CD14-positive monocyte (primary cell): ENCODE measurements around the gene ITSN1. TPM values are rescaled to one million over a fixed set of nuclear protein-coding genes. Genes with fewer than 3 reads are reported as not detected.

Source experiments
- DNase-seq, 3 donors: peaks; one replicate each; pipeline ENCODE4 v3.0.0-alpha.2; 2011 to 2022
- H2AFZ ChIP-seq: 2 replicates; pipeline ENCODE4 v1.6.0; 2012; ENCODE audit warnings: mild to moderate bottlenecking, low read depth, low read length, inconsistent platforms; ENCODE audit not compliant: insufficient read depth, poor library complexity, severe bottlenecking
- H3K27ac ChIP-seq, 2 donors: 1 replicate in 1 of 2; 2 replicates in 1 of 2; pipeline ENCODE4 v1.5.1; 2012 to 2013; ENCODE audit warnings: low read length in 2 of 2, control low read depth in 1 of 2, inconsistent platforms in 1 of 2, low read depth in 1 of 2, mild to moderate bottlenecking in 1 of 2
- H3K27me3 ChIP-seq, 2 donors: one replicate each; pipeline versions ENCODE4 v1.6.0 to v1.6.1; 2011 to 2013; ENCODE audit warnings: low read length in 2 of 2; ENCODE audit not compliant: control insufficient read depth in 2 of 2, insufficient read depth in 2 of 2
- H3K36me3 ChIP-seq, 2 donors: replicated peaks in 1 of 2; 1 replicate in 1 of 2; 2 replicates in 1 of 2; pipeline versions ENCODE4 v1.5.1 to v1.6.1; 2012 to 2013; ENCODE audit warnings: low read length in 2 of 2, control low read depth in 1 of 2, inconsistent platforms in 1 of 2, mild to moderate bottlenecking in 1 of 2; ENCODE audit not compliant: insufficient read depth in 2 of 2, control insufficient read depth in 1 of 2
- H3K4me1 ChIP-seq, 2 donors: 1 replicate in 1 of 2; 2 replicates in 1 of 2; pipeline versions ENCODE4 v1.5.1 to v1.6.1; 2012 to 2013; ENCODE audit warnings: low read length in 2 of 2, control low read depth in 1 of 2, inconsistent platforms in 1 of 2, mild to moderate bottlenecking in 1 of 2, moderate library complexity in 1 of 2; ENCODE audit not compliant: insufficient read depth in 2 of 2, control insufficient read depth in 1 of 2
- H3K4me2 ChIP-seq: replicated peaks from 2 replicates; pipeline ENCODE3; 2012; ENCODE audit warnings: low read length, moderate library complexity, mild to moderate bottlenecking; ENCODE audit not compliant: poor library complexity, severe bottlenecking; ENCODE audit errors: extremely low read depth
- H3K4me3 ChIP-seq, 3 experiments: fragments of 200-600 bp in 1 of 3; sonication (generic) in 1 of 3; replicated peaks in 1 of 3; 1 replicate in 2 of 3; 2 replicates in 1 of 3; pipeline ENCODE4 v1.5.1; 2011 to 2013; ENCODE audit warnings: low read length in 3 of 3, mild to moderate bottlenecking in 3 of 3, control low read depth in 2 of 3, low read depth in 2 of 3, inconsistent platforms in 1 of 3, moderate library complexity in 1 of 3
- H3K79me2 ChIP-seq: 2 replicates; pipeline ENCODE4 v1.6.0; 2012; ENCODE audit warnings: mild to moderate bottlenecking, control low read depth, inconsistent platforms, low read length, moderate library complexity; ENCODE audit not compliant: insufficient read depth
- H3K9ac ChIP-seq: 2 replicates; pipeline ENCODE4 v1.6.0; 2017; ENCODE audit warnings: low read length, mild to moderate bottlenecking; ENCODE audit not compliant: insufficient read depth, poor library complexity, severe bottlenecking
- H3K9me3 ChIP-seq, 2 donors: replicated peaks in 1 of 2; 1 replicate in 1 of 2; 2 replicates in 1 of 2; pipeline versions ENCODE4 v1.5.1 to v1.6.1; 2012 to 2013; ENCODE audit warnings: low read length in 2 of 2, control low read depth in 1 of 2; ENCODE audit not compliant: control insufficient read depth in 1 of 2, insufficient read depth in 1 of 2
- H4K20me1 ChIP-seq: 2 replicates; pipeline ENCODE4 v1.6.0; 2012; ENCODE audit warnings: mild to moderate bottlenecking, low read length, control low read depth, moderate library complexity; ENCODE audit not compliant: insufficient read depth
- H3K27ac Mint-ChIP-seq, 7 donors: one replicate each; pipeline ENCODE4 v1.8.0; 2020; ENCODE audit warnings: mild to moderate bottlenecking in 7 of 7, mixed read lengths in 7 of 7, moderate library complexity in 6 of 7, inconsistent platforms in 2 of 7
- H3K27me3 Mint-ChIP-seq, 3 donors: one replicate each; pipeline ENCODE4 v1.8.0; 2021 to 2022; ENCODE audit warnings: low read depth in 3 of 3, mild to moderate bottlenecking in 3 of 3, mixed read lengths in 3 of 3, moderate library complexity in 3 of 3, inconsistent platforms in 1 of 3
- H3K36me3 Mint-ChIP-seq, 2 donors: one replicate each; pipeline ENCODE4 v1.8.0; 2020; ENCODE audit warnings: mixed read lengths in 2 of 2, inconsistent platforms in 1 of 2, mild to moderate bottlenecking in 1 of 2
- H3K4me1 Mint-ChIP-seq: one replicate; pipeline ENCODE4 v1.8.0; 2020; ENCODE audit warnings: mild to moderate bottlenecking, mixed read lengths
- H3K4me3 Mint-ChIP-seq, 2 donors: one replicate each; pipeline ENCODE4 v1.8.0; 2020; ENCODE audit warnings: mild to moderate bottlenecking in 2 of 2, mixed read lengths in 2 of 2, moderate library complexity in 1 of 2
- H3K9me3 Mint-ChIP-seq, 7 donors: one replicate each; pipeline ENCODE4 v1.8.0; 2020 to 2022; ENCODE audit warnings: mixed read lengths in 7 of 7, mild to moderate bottlenecking in 6 of 7, moderate library complexity in 6 of 7, inconsistent platforms in 2 of 7
- WGBS: methylation state at CpG from one replicate; pipeline ENCODE4 v1.1.5; 2013; ENCODE audit warnings: missing lambda C conversion rate; ENCODE audit not compliant: insufficient coverage; 5-methylcytosine and 5-hydroxymethylcytosine counted together
- intact Hi-C, 2 donors: fragments of 100-400 bp; cut with micrococcal nuclease; formaldehyde crosslinking; loops; one replicate each; pipeline versions ENCODE4 v1.15.0 to v1.15.1; 2023
- polyA plus RNA-seq, 3 donors: library from polyadenylated mRNA; depleted of rRNA in 1 of 3; unstranded in 2 of 3; stranded (reverse) in 1 of 3; fragments of 300-500 nt in 2 of 3; fragments of >200 nt in 1 of 3; fragmentation: Illumina TruSeq in 2 of 3; gene quantifications; 1 replicate in 2 of 3; 2 replicates in 1 of 3; pipeline ENCODE4 v1.2.3, GENCODE V29; 2012 to 2021
- TF ChIP-seq, protein P1 (sequence below): fragments of 200-600 bp; IDR thresholded peaks from one replicate; pipeline ENCODE4 v1.8.0; 2022; ENCODE audit warnings: antibody characterized with exemption, mild to moderate bottlenecking

ITSN1 gene
- polyA plus RNA-seq, 3 donors, result 4.7 to 10.3 (median 5.1) TPM

- H3K79me2 ChIP-seq, result peaks cover 18% of the 10 kb centered on the region
- H3K27ac Mint-ChIP-seq, result peak overlapping the region; percentile 41 to 76 (median 56)
- peak overlapping the region; percentile 24 for H2AFZ ChIP-seq
- H3K4me3 Mint-ChIP-seq, result peak overlapping the region; percentile 8 to 76
- H3K27me3 Mint-ChIP-seq, result peaks cover 1 to 7% (median 2%) of the 10 kb centered on the region in 3 donors
- H4K20me1 ChIP-seq, result no peaks in the 10 kb centered on the region
- H3K36me3 ChIP-seq, result no peaks in the 10 kb centered on the region
- H3K9me3 Mint-ChIP-seq, result peaks cover 0 to 10% (median 6%) of the 10 kb centered on the region in 7 donors
- peaks cover 7% of the 10 kb centered on the region in 2 donors for H3K36me3 Mint-ChIP-seq
- peak overlapping the region; percentile 44 for H3K4me2 ChIP-seq
- peak in 2 of 3 donors; percentile 44 to 47 for DNase-seq
- no peaks in the 10 kb centered on the region for H3K27me3 ChIP-seq
- WGBS, result 8% methylated on average over 2 of the region's 8 CpGs
- TF ChIP-seq, protein P1, sequence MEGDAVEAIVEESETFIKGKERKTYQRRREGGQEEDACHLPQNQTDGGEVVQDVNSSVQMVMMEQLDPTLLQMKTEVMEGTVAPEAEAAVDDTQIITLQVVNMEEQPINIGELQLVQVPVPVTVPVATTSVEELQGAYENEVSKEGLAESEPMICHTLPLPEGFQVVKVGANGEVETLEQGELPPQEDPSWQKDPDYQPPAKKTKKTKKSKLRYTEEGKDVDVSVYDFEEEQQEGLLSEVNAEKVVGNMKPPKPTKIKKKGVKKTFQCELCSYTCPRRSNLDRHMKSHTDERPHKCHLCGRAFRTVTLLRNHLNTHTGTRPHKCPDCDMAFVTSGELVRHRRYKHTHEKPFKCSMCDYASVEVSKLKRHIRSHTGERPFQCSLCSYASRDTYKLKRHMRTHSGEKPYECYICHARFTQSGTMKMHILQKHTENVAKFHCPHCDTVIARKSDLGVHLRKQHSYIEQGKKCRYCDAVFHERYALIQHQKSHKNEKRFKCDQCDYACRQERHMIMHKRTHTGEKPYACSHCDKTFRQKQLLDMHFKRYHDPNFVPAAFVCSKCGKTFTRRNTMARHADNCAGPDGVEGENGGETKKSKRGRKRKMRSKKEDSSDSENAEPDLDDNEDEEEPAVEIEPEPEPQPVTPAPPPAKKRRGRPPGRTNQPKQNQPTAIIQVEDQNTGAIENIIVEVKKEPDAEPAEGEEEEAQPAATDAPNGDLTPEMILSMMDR, result no peak
- H3K9me3 ChIP-seq, result no peaks in the 10 kb centered on the region
- peaks cover 36% of the 10 kb centered on the region for H3K4me1 Mint-ChIP-seq
- H3K4me1 ChIP-seq, result peaks cover 35 to 37% of the 10 kb centered on the region in 2 donors
- intact Hi-C loops, result no loop called here
- peak overlapping the region; percentile 61 to 64 for H3K27ac ChIP-seq
- no peak overlapping the region for H3K9ac ChIP-seq
- no peak overlapping the region for H3K4me3 ChIP-seq
Observed at GRCh38 chr21:33657124-33657820, 15.0 kb downstream of the ITSN1 start.

GRCh38 chr21:33658919-33659567 is 16.7 kb downstream of the ITSN1 start:
- no peaks in the 10 kb centered on the region for H3K9me3 ChIP-seq
- 89% methylated on average over 4 of the region's 7 CpGs for WGBS
- peak overlapping the region in 1 of 7 donors; percentile 17 for H3K27ac Mint-ChIP-seq
- peaks cover 5 to 6% of the 10 kb centered on the region in 2 donors for H3K36me3 Mint-ChIP-seq
- H2AFZ ChIP-seq, result no peak overlapping the region
- intact Hi-C loops, result no loop called here
- H4K20me1 ChIP-seq, result no peaks in the 10 kb centered on the region
- H3K4me1 ChIP-seq, result peaks cover 35 to 37% of the 10 kb centered on the region in 2 donors
- H3K27me3 Mint-ChIP-seq, result peaks cover 0 to 6% (median 0%) of the 10 kb centered on the region in 3 donors
- H3K4me3 Mint-ChIP-seq, result no peak overlapping the region
- H3K4me1 Mint-ChIP-seq, result peaks cover 32% of the 10 kb centered on the region
- H3K4me2 ChIP-seq, result no peak overlapping the region
- no peak for DNase-seq
- no peak overlapping the region for H3K4me3 ChIP-seq
- TF ChIP-seq, protein P1, result no peak
- H3K9me3 Mint-ChIP-seq, result peaks cover 0 to 10% (median 6%) of the 10 kb centered on the region in 7 donors
- no peaks in the 10 kb centered on the region for H3K27me3 ChIP-seq
- no peak overlapping the region for H3K27ac ChIP-seq
- H3K9ac ChIP-seq, result no peak overlapping the region
- no peaks in the 10 kb centered on the region for H3K36me3 ChIP-seq
- H3K79me2 ChIP-seq, result peaks cover 18% of the 10 kb centered on the region
